Right lobe of liver (tissue), 6 donors: ENCODE data around the gene CRTAC1. TPM values are rescaled to one million over a fixed set of nuclear protein-coding genes. Genes with fewer than 3 reads are reported as not detected.
A peak's percentile ranks its signal among the peaks of the same experiment; 100 is the strongest.

Experiments
- ATAC-seq, 4 donors: fragments of 200-7000 bp; cut with Tn5 transposase; one replicate each; pipeline ENCODE4 v1.9.1; 2020; ENCODE audit warnings: mild to moderate bottlenecking in 4 of 4, moderate library complexity in 4 of 4
- DNase-seq, 3 donors: peaks; one replicate each; pipeline ENCODE4 v3.0.0-alpha.2; 2020
- H3K27ac ChIP-seq, 3 donors: fragments of 200-600 bp; one replicate each; pipeline ENCODE4 v1.8.0; 2022
- H3K27me3 ChIP-seq, 2 donors: fragments of 200-600 bp; one replicate each; pipeline ENCODE4 v1.8.0; 2022
- H3K36me3 ChIP-seq, 4 donors: fragments of 200-600 bp; sonication (generic) in 1 of 4; one replicate each; pipeline versions ENCODE4 v1.5.1 to v1.8.0; 2017 to 2022; ENCODE audit warnings: control low read depth in 1 of 4
- H3K4me1 ChIP-seq, 4 donors: fragments of 200-600 bp; sonication (generic) in 1 of 4; one replicate each; pipeline versions ENCODE4 v1.5.1 to v1.8.0; 2017 to 2022; ENCODE audit warnings: control low read depth in 1 of 4
- H3K4me3 ChIP-seq, 3 donors: fragments of 200-600 bp; one replicate each; pipeline ENCODE4 v1.8.0; 2022
- H3K9me3 ChIP-seq, 4 donors: fragments of 200-600 bp; sonication (generic) in 1 of 4; one replicate each; pipeline versions ENCODE4 v1.5.1 to v1.8.0; 2017 to 2022; ENCODE audit warnings: control low read depth in 1 of 4
- CTCF ChIP-seq, 4 donors: fragments of 200-600 bp in 3 of 4; fragments of 450-650 bp in 1 of 4; IDR thresholded peaks; one replicate each; pipeline versions ENCODE4 v1.5.1 to v1.8.0; 2016 to 2022; ENCODE audit warnings: antibody characterized with exemption in 4 of 4, mild to moderate bottlenecking in 2 of 4
- POLR2A ChIP-seq: fragments of 450-650 bp; IDR thresholded peaks from one replicate; pipeline ENCODE4 v1.6.1; 2017; ENCODE audit warnings: antibody characterized with exemption, mild to moderate bottlenecking
- WGBS: methylation state at CpG from one replicate; pipeline ENCODE4 v1.1.6; 2018; ENCODE audit warnings: low coverage, low lambda C conversion rate; ENCODE audit not compliant: insufficient coverage; ENCODE audit errors: missing lambda C conversion rate; 5-methylcytosine and 5-hydroxymethylcytosine counted together
- intact Hi-C, 2 donors: fragments of 100-400 bp; cut with DNase I; formaldehyde crosslinking; loops; one replicate each; pipeline versions ENCODE4 v1.11.2 to v1.14.1; 2022
- total RNA-seq, 6 experiments: library from RNA; depleted of rRNA in 2 of 6; stranded (reverse); fragments of >200 nt in 2 of 6; fragmentation: NEBNext Ultra II Directional in 3 of 6; extraction: Animal tissue kit (Norgen Biotek cat#: 25700) in 3 of 6; gene quantifications; one replicate each; pipeline versions ENCODE4 v1.1.0 to v1.2.4, GENCODE V29; 2016 to 2023
- donor health status: DM: no; HTN: yes; CAD: no.
- donor health status: DM: no; HTN: no; CAD: no.
- donor health status: DM: no; HTN: no; CAD: no.
- donor health status: DM: no; HTN: yes; CAD: no.
- donor health status: DM: no; HTN: yes; CAD: no.

The CRTAC1 gene
- total RNA-seq, 6 experiments from 2014 or later: 0.20 TPM; not detected in 5

DNA sequence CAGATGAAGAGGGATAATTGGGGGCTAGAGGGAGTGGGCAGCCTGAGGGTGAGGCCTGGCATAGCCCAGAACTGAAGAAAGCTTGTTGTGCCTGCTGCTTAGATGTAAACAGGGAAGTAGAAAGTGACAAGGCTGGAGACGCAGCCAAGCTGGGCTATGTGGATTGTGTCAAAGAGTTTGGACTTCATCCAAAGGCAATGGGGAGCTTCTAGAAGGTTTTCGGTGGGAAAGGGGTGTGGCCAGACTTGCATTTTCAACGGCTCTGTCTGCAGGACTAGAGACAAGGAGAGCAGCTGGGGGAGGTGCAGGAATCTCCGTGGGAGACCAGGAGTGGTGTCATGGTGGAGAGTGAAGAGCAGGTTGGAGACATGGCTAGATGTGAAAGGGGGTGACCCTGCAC lies 132.0 kb downstream of the CRTAC1 start:
- TF ChIP-seq CTCF (IDR thresholded peaks at IDR 0.05) (no peak), POLR2A (no peak)
- H3K27me3 ChIP-seq: no peaks in the 10 kb centered on the region
- H3K4me3 ChIP-seq: no peak overlapping the region
- H3K9me3 ChIP-seq: no peaks in the 10 kb centered on the region
- 30% methylated on average over 4 of the region's 4 CpGs for WGBS
- intact Hi-C loops: no loop called here
- H3K4me1 ChIP-seq: no peaks in the 10 kb centered on the region
- no peak for DNase-seq
- no peak for ATAC-seq
- no peaks in the 10 kb centered on the region for H3K36me3 ChIP-seq
- no peak overlapping the region for H3K27ac ChIP-seq

DNA sequence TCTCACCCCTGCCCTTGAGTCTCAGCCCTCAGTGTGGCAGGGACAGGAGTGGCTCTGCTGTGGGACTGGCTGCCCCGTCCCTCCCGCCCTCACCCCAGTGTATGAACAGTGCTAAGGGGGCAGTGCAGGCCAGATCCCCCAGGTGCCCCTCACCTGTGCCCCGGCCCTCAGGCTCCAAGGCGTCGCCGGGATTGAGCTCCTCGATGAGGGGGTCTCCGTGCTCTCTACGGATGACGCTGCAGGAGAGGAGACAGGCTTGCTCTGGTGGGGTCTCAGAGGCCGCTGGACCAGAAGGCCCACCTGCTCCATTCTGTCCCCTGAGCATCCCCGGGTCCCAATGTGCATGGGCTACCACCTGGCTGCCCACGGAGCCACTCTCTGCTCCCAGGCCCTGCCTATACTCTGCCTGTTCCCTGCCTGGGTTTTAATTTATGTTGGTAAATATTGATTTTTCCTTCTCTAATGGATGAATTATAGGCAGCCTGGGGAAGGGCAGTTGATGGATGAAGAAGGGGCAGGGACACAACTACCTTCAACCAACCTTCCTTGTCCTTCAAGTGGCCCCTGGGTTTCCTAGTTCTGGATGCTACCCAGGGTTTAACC lies 133.6 kb downstream of the CRTAC1 start:
- intact Hi-C loops: no loop called here
- ATAC-seq (no peak), DNase-seq (no peak)
- Histone ChIP-seq H3K27me3 (no peaks in the 10 kb centered on the region), H3K4me3 (no peak overlapping the region), H3K4me1 (no peaks in the 10 kb centered on the region), H3K9me3 (no peaks in the 10 kb centered on the region), H3K27ac (no peak overlapping the region), H3K36me3 (no peaks in the 10 kb centered on the region)
- no peak for TF ChIP-seq CTCF (IDR thresholded peaks at IDR 0.05)
- TF ChIP-seq POLR2A: no peak
- WGBS: 60% methylated on average over 1 of the region's 13 CpGs

GRCh38 chr10:97895915-97896314 lies 134.5 kb downstream of the CRTAC1 start:
- Histone ChIP-seq H3K4me1 (no peaks in the 10 kb centered on the region), H3K27me3 (no peaks in the 10 kb centered on the region), H3K9me3 (no peaks in the 10 kb centered on the region), H3K4me3 (no peak overlapping the region), H3K36me3 (no peaks in the 10 kb centered on the region), H3K27ac (no peak overlapping the region)
- intact Hi-C loops: no loop called here
- TF ChIP-seq POLR2A (no peak), CTCF (IDR thresholded peaks at IDR 0.05) (no peak)
- DNase-seq (no peak), ATAC-seq (peak; percentile 36 to 64 (median 48))
- 20% methylated on average over 1 of the region's 9 CpGs for whole genome bisulfite sequencing

- Histone ChIP-seq H3K4me3 (no peak overlapping the region), H3K4me1 (no peaks in the 10 kb centered on the region), H3K27me3 (no peaks in the 10 kb centered on the region), H3K27ac (no peak overlapping the region), H3K9me3 (no peaks in the 10 kb centered on the region), H3K36me3 (no peaks in the 10 kb centered on the region)
- no peak for DNase-seq
- intact Hi-C loops: no loop called here
- no peak for ATAC-seq
- TF ChIP-seq CTCF (IDR thresholded peaks at IDR 0.05) (no peak), POLR2A (no peak)
- WGBS: 69% methylated on average over 5 of the region's 13 CpGs
Measured at GRCh38 chr10:97895084-97895483, 135.3 kb downstream of the CRTAC1 start.

DNA sequence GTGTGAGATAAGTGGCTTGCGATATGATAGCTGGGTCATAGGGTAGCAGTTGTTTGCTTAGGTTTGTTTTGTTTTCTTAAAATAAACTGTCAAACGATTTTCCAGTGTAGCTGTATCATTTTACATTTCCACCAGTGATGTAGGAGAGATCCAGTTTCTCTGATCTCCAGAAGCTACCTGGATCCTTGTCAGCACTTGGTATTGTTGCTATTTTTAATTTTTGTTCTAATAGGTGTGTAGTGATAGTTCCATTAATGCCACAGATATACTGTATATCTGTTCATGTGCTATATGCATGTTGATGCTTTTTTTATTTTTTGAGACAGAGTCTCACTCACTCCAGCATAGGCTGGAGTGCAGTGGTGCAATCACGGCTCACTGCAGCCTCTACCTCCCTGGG lies 136.3 kb downstream of the CRTAC1 start:
- Histone ChIP-seq H3K4me3 (no peak overlapping the region), H3K27me3 (no peaks in the 10 kb centered on the region), H3K9me3 (no peaks in the 10 kb centered on the region), H3K4me1 (no peaks in the 10 kb centered on the region), H3K27ac (no peak overlapping the region), H3K36me3 (no peaks in the 10 kb centered on the region)
- no peak for DNase-seq
- 44% methylated on average over 3 of the region's 3 CpGs for WGBS
- TF ChIP-seq POLR2A (no peak), CTCF (IDR thresholded peaks at IDR 0.05) (no peak)
- intact Hi-C loops: no loop called here
- no peak for ATAC-seq
